Smooth muscle cell (in vitro differentiated cells): ENCODE measurements around the gene APEH. TPM values are rescaled to one million over a fixed set of nuclear protein-coding genes. Genes with fewer than 3 reads are reported as not detected.

Experiments
- DNase-seq: peaks from one replicate; lab custom pipeline; 2025; ENCODE audit not compliant: unreplicated experiment; lab: John Stamatoyannopoulos, UW
- H2AFZ ChIP-seq: fragments of 200-600 bp; sonication (generic); 2 replicates; pipeline ENCODE4 v1.6.0; 2016; ENCODE audit warnings: antibody characterized with exemption, low read depth, mild to moderate bottlenecking
- H3F3A ChIP-seq: fragments of 200-600 bp; sonication (generic); 2 replicates; pipeline ENCODE4 v1.6.0; 2017; ENCODE audit warnings: antibody characterized with exemption, low read depth
- H3K27ac ChIP-seq: fragments of 200-600 bp; sonication (generic); 2 replicates; pipeline ENCODE4 v1.5.1; 2016; ENCODE audit warnings: low read depth, mild to moderate bottlenecking
- H3K27me3 ChIP-seq: fragments of 200-600 bp; sonication (generic); 2 replicates; pipeline ENCODE4 v1.6.1; 2016; ENCODE audit warnings: low read depth, mild to moderate bottlenecking
- H3K36me3 ChIP-seq: fragments of 200-600 bp; sonication (generic); 2 replicates; pipeline ENCODE4 v1.5.1; 2016; ENCODE audit warnings: low read depth
- H3K4me1 ChIP-seq: fragments of 200-600 bp; sonication (generic); 2 replicates; pipeline ENCODE4 v1.5.1; 2016; ENCODE audit warnings: low read depth
- H3K4me2 ChIP-seq: fragments of 200-600 bp; sonication (generic); 2 replicates; pipeline ENCODE4 v1.6.0; 2016; ENCODE audit warnings: mild to moderate bottlenecking
- H3K4me3 ChIP-seq: fragments of 200-600 bp; sonication (generic); 2 replicates; pipeline ENCODE4 v1.5.1; 2016; ENCODE audit warnings: mild to moderate bottlenecking
- H3K79me2 ChIP-seq: fragments of 200-600 bp; sonication (generic); 2 replicates; pipeline ENCODE4 v1.6.0; 2016; ENCODE audit warnings: low read depth, mild to moderate bottlenecking
- H3K9ac ChIP-seq: fragments of 200-600 bp; sonication (generic); 2 replicates; pipeline ENCODE4 v1.6.0; 2016; ENCODE audit warnings: low read depth
- H3K9me3 ChIP-seq: fragments of 200-600 bp; sonication (generic); replicated peaks from 2 replicates; pipeline ENCODE4 v1.5.1; 2016; ENCODE audit warnings: low read depth
- H4K20me1 ChIP-seq: fragments of 200-600 bp; sonication (generic); 2 replicates; pipeline ENCODE4 v1.6.0; 2016; ENCODE audit warnings: low read depth
- CTCF ChIP-seq: fragments of 200-600 bp; sonication (generic); IDR thresholded peaks from 2 replicates; pipeline ENCODE4 v1.5.1; 2017; ENCODE audit warnings: borderline replicate concordance, mild to moderate bottlenecking, antibody characterized with exemption; ENCODE audit not compliant: insufficient read depth, poor library complexity, severe bottlenecking
- WGBS: methylation state at CpG from one replicate; pipeline ENCODE4 v1.1.7; 2016; ENCODE audit warnings: low lambda C conversion rate; 5-methylcytosine and 5-hydroxymethylcytosine counted together
- polyA plus RNA-seq: library from polyadenylated mRNA; unstranded; fragments of >200 nt; fragmentation: Nextera tagmentation; extraction: Ambion mirVana; gene quantifications from 2 replicates; pipeline ENCODE4 v1.2.1, GENCODE V29; 2016
- total RNA-seq: library from RNA; depleted of rRNA; stranded (reverse); fragments of >200 nt; gene quantifications from 2 replicates; pipeline ENCODE4 v1.2.3, GENCODE V29; 2014

APEH gene
- total and polyA plus RNA-seq, 2 experiments from 2014 or later = 69.4 to 91.7 TPM

DNA sequence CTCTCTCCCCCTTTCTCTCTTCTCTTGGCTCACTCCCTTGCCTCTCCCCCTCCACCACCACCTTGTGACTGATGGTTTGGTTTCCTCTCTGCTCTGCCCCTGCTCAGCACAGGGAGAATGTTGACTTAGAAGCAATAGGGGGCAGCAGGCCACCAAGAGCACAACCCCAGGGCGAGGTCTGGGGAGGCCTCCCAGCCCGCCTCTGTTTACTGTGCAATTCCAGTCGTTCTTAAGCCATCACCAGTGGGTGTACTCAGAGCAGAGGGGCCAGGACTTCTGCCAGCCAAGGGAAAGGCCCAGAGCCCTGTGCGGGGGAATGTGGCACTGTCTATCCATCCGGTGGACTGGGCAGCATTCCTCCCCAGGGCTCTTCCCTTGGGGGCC lies 5.7 kb upstream of the APEH start:
- H4K20me1 ChIP-seq = no peaks in the 10 kb centered on the region
- no peak overlapping the region for H3K9ac ChIP-seq
- H3K9me3 ChIP-seq = no peaks in the 10 kb centered on the region
- no peak for TF ChIP-seq CTCF
- H2AFZ ChIP-seq = no peak overlapping the region
- no peaks in the 10 kb centered on the region for H3K79me2 ChIP-seq
- H3K4me1 ChIP-seq = peaks cover 8% of the 10 kb centered on the region
- peaks cover 6% of the 10 kb centered on the region for H3F3A ChIP-seq
- no peak for DNase-seq
- H3K36me3 ChIP-seq = no peaks in the 10 kb centered on the region
- peak overlapping the region; percentile 21 for H3K4me2 ChIP-seq
- H3K4me3 ChIP-seq = no peak overlapping the region
- no peak overlapping the region for H3K27ac ChIP-seq
- WGBS = 37% methylated on average over 5 of the region's 5 CpGs
- H3K27me3 ChIP-seq = no peaks in the 10 kb centered on the region

DNA sequence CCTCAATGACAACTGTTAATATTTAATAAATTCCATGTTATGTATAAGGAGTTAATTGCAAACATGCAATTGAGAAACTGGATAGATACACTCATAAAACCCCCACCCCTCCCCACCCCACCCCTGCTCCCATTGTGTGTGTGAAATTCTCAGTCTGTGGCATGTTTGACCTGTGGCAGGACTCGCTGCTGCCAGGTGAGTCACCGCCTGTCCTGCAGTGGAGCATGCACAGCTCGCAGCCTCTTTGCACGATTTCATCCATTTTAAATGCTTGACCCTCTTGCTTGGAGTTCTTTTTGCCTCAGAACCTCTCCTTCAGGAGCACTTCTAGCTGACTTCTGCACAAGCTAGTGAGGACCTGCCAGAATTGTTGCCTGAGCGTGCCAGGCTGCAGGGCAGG lies 5.3 kb upstream of the APEH start:
- Histone ChIP-seq H3K27ac (no peak overlapping the region), H3K9ac (no peak overlapping the region), H3K27me3 (no peaks in the 10 kb centered on the region), H4K20me1 (no peaks in the 10 kb centered on the region), H3K4me2 (peak overlapping the region; percentile 21), H3K4me1 (peaks cover 9% of the 10 kb centered on the region), H3K36me3 (no peaks in the 10 kb centered on the region), H3K79me2 (no peaks in the 10 kb centered on the region), H3F3A (peaks cover 6% of the 10 kb centered on the region), H2AFZ (no peak overlapping the region), H3K9me3 (no peaks in the 10 kb centered on the region), H3K4me3 (no peak overlapping the region)
- 66% methylated on average over 4 of the region's 5 CpGs for WGBS
- no peak for DNase-seq
- no peak for TF ChIP-seq CTCF

DNA sequence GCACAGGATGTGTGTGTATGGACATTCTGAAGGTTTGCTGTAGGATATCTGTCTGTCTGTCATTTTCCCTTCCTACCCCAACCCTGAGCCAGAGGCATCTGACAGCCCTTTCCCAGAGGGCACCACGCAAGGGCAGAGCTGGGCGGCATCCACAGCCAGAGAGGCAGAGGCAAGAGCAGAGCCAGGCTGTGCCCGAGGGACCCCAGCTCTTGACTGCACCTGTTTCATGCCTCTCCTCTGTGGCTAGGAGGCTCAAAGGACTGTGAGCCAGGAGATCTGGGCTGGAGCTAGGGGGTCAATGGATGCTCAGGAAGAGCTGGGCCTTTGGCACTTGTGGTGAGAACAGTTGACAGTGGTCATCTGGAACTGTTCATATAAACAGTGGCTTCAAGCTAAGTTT lies 4.8 kb upstream of the APEH start:
- no peak for TF ChIP-seq CTCF
- no peak overlapping the region for H3K9ac ChIP-seq
- H3F3A ChIP-seq = peaks cover 6% of the 10 kb centered on the region
- no peak overlapping the region for H3K4me2 ChIP-seq
- H3K4me1 ChIP-seq = peaks cover 9% of the 10 kb centered on the region
- no peak overlapping the region for H3K27ac ChIP-seq
- H4K20me1 ChIP-seq = no peaks in the 10 kb centered on the region
- no peaks in the 10 kb centered on the region for H3K79me2 ChIP-seq
- H3K36me3 ChIP-seq = no peaks in the 10 kb centered on the region
- H3K9me3 ChIP-seq = no peaks in the 10 kb centered on the region
- no peak overlapping the region for H2AFZ ChIP-seq
- DNase-seq = no peak
- H3K4me3 ChIP-seq = no peak overlapping the region
- 97% methylated on average over 3 of the region's 3 CpGs for WGBS
- H3K27me3 ChIP-seq = no peaks in the 10 kb centered on the region

DNA sequence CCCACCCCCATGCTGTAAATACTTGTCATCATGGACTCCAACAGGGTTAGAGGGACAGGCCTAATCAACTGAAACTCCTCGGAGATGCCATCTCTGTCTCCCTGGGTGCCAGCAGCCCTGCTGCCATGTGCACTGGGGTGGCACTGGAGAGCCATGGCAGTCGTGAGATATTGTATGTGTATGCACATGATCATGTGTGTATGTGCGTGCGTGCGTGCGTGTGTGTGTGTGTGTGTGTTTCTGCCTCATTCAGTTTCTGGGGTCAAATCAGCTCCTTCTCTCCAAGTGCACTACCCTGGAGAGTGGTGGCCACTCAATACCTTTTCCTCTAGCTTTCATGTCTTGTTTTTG lies 3.2 kb upstream of the APEH start:
- no peaks in the 10 kb centered on the region for H3K36me3 ChIP-seq
- no peak overlapping the region for H3K4me3 ChIP-seq
- WGBS = 72% methylated on average over 6 of the region's 6 CpGs
- no peaks in the 10 kb centered on the region for H3K9me3 ChIP-seq
- no peak for DNase-seq
- no peak overlapping the region for H3K4me2 ChIP-seq
- H3K27ac ChIP-seq = no peak overlapping the region
- no peak for TF ChIP-seq CTCF
- H3F3A ChIP-seq = peaks cover 6% of the 10 kb centered on the region
- H2AFZ ChIP-seq = no peak overlapping the region
- H3K4me1 ChIP-seq = peaks cover 9% of the 10 kb centered on the region
- H3K27me3 ChIP-seq = no peaks in the 10 kb centered on the region
- H4K20me1 ChIP-seq = peaks cover 3% of the 10 kb centered on the region
- H3K79me2 ChIP-seq = no peaks in the 10 kb centered on the region
- H3K9ac ChIP-seq = no peak overlapping the region
